A549 (cell line): ENCODE data around the gene BCORL1. TPM values are rescaled to one million over a fixed set of nuclear protein-coding genes. Genes with fewer than 3 reads are reported as not detected.

ENCODE experiments used
- ATAC-seq, 2 experiments: fragments of 200-7000 bp in 1 of 2; fragments of >200 bp in 1 of 2; cut with Nextera tagmentation in 1 of 2; cut with Tn5 transposase in 1 of 2; 3 replicates each; pipeline versions ENCODE4 v1.8.0 to v1.9.1; 2018 to 2020; ENCODE audit warnings: mild to moderate bottlenecking in 1 of 2, moderate library complexity in 1 of 2
- CTCF ChIA-PET: fragments of 300-600 bp; sonication (Branson Sonifier 250); formaldehyde crosslinking; extraction: SDS; loops from one replicate; lab custom pipeline; 2021; ENCODE audit warnings: antibody characterized with exemption, inconsistent platforms; lab: Yijun Ruan, JAX
- POLR2A ChIA-PET: fragments of 350-600 bp; formaldehyde crosslinking; extraction: SDS; loops from one replicate; lab custom pipeline; 2021; ENCODE audit warnings: antibody characterized with exemption, inconsistent platforms; lab: Yijun Ruan, JAX
- DNase-seq, 2 experiments: peaks; one replicate each; pipeline versions ENCODE4 v3.0.0 to v3.0.0-alpha.2; 2011 to 2016; ENCODE audit warnings: low read depth in 1 of 2, low spot score in 1 of 2
- FAIRE-seq: peaks from 2 replicates; lab custom pipeline; 2011; peaks lifted over from hg19 to GRCh38; lab: Jason Lieb, UNC
- H3K27ac ChIP-seq, 2 experiments: fragments of >200 bp; sonication (Bioruptor Twin); formaldehyde crosslinking; 3 replicates each; pipeline ENCODE4 v1.5.1; 2016 to 2017
- H3K4me1 ChIP-seq: fragments of >200 bp; sonication (Bioruptor Twin); formaldehyde crosslinking; 3 replicates; pipeline ENCODE4 v1.6.1; 2016
- H3K4me2 ChIP-seq: fragments of >200 bp; sonication (Bioruptor Twin); formaldehyde crosslinking; 3 replicates; pipeline ENCODE4 v1.6.1; 2016
- H3K4me3 ChIP-seq: fragments of >200 bp; sonication (Bioruptor Twin); formaldehyde crosslinking; 3 replicates; pipeline ENCODE4 v1.5.1; 2016
- H3K9me3 ChIP-seq: fragments of >200 bp; sonication (Bioruptor Twin); formaldehyde crosslinking; 3 replicates; pipeline ENCODE4 v1.6.1; 2016
- BHLHE40 ChIP-seq: IDR thresholded peaks from 2 replicates; pipeline ENCODE4 v1.6.1; 2012; ENCODE audit warnings: low read depth, low read length, inconsistent platforms
- CBX2 ChIP-seq: fragments of 200-600 bp; sonication (generic); IDR thresholded peaks from 2 replicates; pipeline ENCODE4 v1.6.1; 2016; ENCODE audit warnings: low read depth, mild to moderate bottlenecking, borderline replicate concordance
- CBX8 ChIP-seq: fragments of 200-600 bp; sonication (generic); IDR thresholded peaks from 2 replicates; pipeline ENCODE4 v1.6.1; 2016
- CHD4 ChIP-seq: fragments of 200-600 bp; sonication (generic); IDR thresholded peaks from 2 replicates; pipeline ENCODE4 v1.6.1; 2016; ENCODE audit warnings: antibody characterized with exemption, mild to moderate bottlenecking, borderline replicate concordance
- CTCF ChIP-seq: fragments of >200 bp; sonication (Bioruptor Twin); formaldehyde crosslinking; IDR thresholded peaks from 3 replicates; pipeline ENCODE4 v1.5.1; 2016
- EP300 ChIP-seq, 2 experiments: fragments of >200 bp; sonication (Bioruptor Twin); formaldehyde crosslinking; IDR thresholded peaks; 2 replicates in 1 of 2; 3 replicates in 1 of 2; pipeline ENCODE4 v1.6.1; 2016 to 2017
- ESRRA ChIP-seq: fragments of 150-350 bp; IDR thresholded peaks from 2 replicates; pipeline ENCODE4 v1.6.1; 2014; ENCODE audit warnings: mild to moderate bottlenecking, low read length, borderline replicate concordance
- FOSL2 ChIP-seq, 2 experiments: fragments of 450-650 bp in 1 of 2; fragments of >200 bp in 1 of 2; sonication (Bioruptor Twin) in 1 of 2; formaldehyde crosslinking; IDR thresholded peaks; 2 replicates each; pipeline versions ENCODE4 v1.5.0 to v1.6.1; 2016 to 2020; ENCODE audit warnings: mild to moderate bottlenecking in 1 of 2, moderate library complexity in 1 of 2
- GATA3 ChIP-seq: IDR thresholded peaks from 2 replicates; pipeline ENCODE4 v1.6.1; 2012; ENCODE audit warnings: borderline replicate concordance
- JUN ChIP-seq, 2 experiments: fragments of >200 bp; sonication (Bioruptor Twin); formaldehyde crosslinking; IDR thresholded peaks; 2 replicates in 1 of 2; 3 replicates in 1 of 2; pipeline ENCODE4 v1.6.1; 2016 to 2017
- KDM5A ChIP-seq: fragments of 200-600 bp; sonication (generic); IDR thresholded peaks from 2 replicates; pipeline ENCODE4 v1.6.1; 2016; ENCODE audit warnings: antibody characterized with exemption, mild to moderate bottlenecking
- MAZ ChIP-seq: fragments of 150-350 bp; IDR thresholded peaks from 2 replicates; pipeline ENCODE4 v1.6.1; 2014; ENCODE audit warnings: antibody characterized with exemption, low read depth, low read length, borderline replicate concordance
- NR3C1 ChIP-seq: fragments of >200 bp; sonication (Bioruptor Twin); formaldehyde crosslinking; IDR thresholded peaks from 3 replicates; pipeline ENCODE4 v1.6.1; 2017
- RARB ChIP-seq: fragments of 250-450 bp; sonication (Bioruptor Pico); IDR thresholded peaks from 2 replicates; pipeline ENCODE4 v1.8.0; 2021; ENCODE audit warnings: mild to moderate bottlenecking, moderate library complexity
- RCOR1 ChIP-seq: fragments of 150-350 bp; IDR thresholded peaks from 2 replicates; pipeline ENCODE4 v1.6.1; 2014; ENCODE audit warnings: antibody characterized with exemption, low read length, low read depth
- RNF2 ChIP-seq: fragments of 200-600 bp; sonication (generic); IDR thresholded peaks from 2 replicates; pipeline ENCODE4 v1.6.1; 2016; ENCODE audit warnings: low read depth, mild to moderate bottlenecking, antibody characterized with exemption, moderate library complexity, borderline replicate concordance
- USF2 ChIP-seq: fragments of 450-650 bp; IDR thresholded peaks from 2 replicates; pipeline ENCODE4 v1.6.1; 2014; ENCODE audit warnings: antibody characterized with exemption
- ZFP36 ChIP-seq: fragments of 450-650 bp; IDR thresholded peaks from 2 replicates; pipeline ENCODE4 v1.6.1; 2014; ENCODE audit warnings: borderline replicate concordance; ENCODE audit not compliant: partially characterized antibody
- ZSCAN20 ChIP-seq: fragments of 250-450 bp; sonication (Bioruptor Pico); IDR thresholded peaks from 2 replicates; pipeline ENCODE4 v1.8.0; 2022; ENCODE audit warnings: mild to moderate bottlenecking, moderate library complexity
- WGBS: methylation state at CpG from one replicate; pipeline ENCODE4 v1.1.6; 2017; ENCODE audit errors: missing lambda C conversion rate; 5-methylcytosine and 5-hydroxymethylcytosine counted together
- polyA plus RNA-seq, 4 experiments: library from polyadenylated mRNA; depleted of rRNA in 3 of 4; stranded (reverse); fragments of >200 nt; fragmentation: RNase III in 1 of 4; extraction: RNeasy Plus Mini Kit Qiagen cat#74134 plus additional on column Dnase treatment in 1 of 4; gene quantifications; 2 replicates in 3 of 4; 3 replicates in 1 of 4; pipeline ENCODE4 v1.2.3, GENCODE V29; 2011 to 2017
- TF ChIP-seq, protein P1 (sequence below): IDR thresholded peaks from 2 replicates; pipeline ENCODE4 v1.6.1; 2012; ENCODE audit warnings: low read depth, borderline replicate concordance
- TF ChIP-seq, protein P2 (sequence below): fragments of 200-600 bp; sonication (generic); IDR thresholded peaks from 2 replicates; pipeline ENCODE4 v1.6.1; 2016; ENCODE audit warnings: antibody characterized with exemption, mild to moderate bottlenecking, moderate library complexity
- TF ChIP-seq, protein P3 (sequence below): fragments of 150-350 bp; IDR thresholded peaks from 2 replicates; pipeline ENCODE4 v1.6.1; 2014; ENCODE audit warnings: low read depth, mild to moderate bottlenecking, low read length

The BCORL1 gene
- polyA plus RNA-seq, 2 of the 4 experiments (the other 2 are of a cell fraction): 1.4 to 6.1 TPM

DNA sequence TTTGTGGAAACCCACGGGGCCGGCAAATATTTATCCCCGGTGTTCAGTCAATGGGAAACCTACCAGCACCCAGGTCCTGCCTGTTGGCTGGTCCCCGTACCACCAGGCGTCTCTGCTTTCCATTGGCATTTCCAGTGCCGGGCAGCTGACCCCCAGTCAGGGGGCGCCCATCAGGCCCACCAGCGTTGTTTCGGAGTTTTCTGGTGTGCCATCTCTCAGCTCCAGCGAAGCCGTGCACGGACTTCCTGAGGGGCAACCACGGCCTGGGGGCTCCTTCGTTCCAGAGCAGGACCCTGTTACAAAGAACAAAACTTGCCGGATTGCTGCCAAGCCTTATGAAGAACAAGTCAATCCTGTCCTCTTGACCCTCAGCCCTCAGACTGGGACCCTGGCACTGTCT lies 32.7 kb downstream of the BCORL1 start:
- ChIA-PET CTCF (interaction anchor here (0.7 to 2.2 kb wide), 3 partner anchors 13 to 89 kb away, joined by 3 to 9 read pairs (median 6); no protein-coding TSS in a partner anchor), POLR2A (no interaction called here)
- Histone ChIP-seq H3K4me1 (no peaks in the 10 kb centered on the region), H3K4me3 (no peak overlapping the region), H3K27ac (no peak overlapping the region), H3K9me3 (no peaks in the 10 kb centered on the region), H3K4me2 (no peak overlapping the region)
- ATAC-seq: no peak
- no peak for FAIRE-seq
- TF ChIP-seq RARB (CRISPR knock-in tag): no peak
- TF ChIP-seq NR3C1: no peak
- TF ChIP-seq, protein P1, sequence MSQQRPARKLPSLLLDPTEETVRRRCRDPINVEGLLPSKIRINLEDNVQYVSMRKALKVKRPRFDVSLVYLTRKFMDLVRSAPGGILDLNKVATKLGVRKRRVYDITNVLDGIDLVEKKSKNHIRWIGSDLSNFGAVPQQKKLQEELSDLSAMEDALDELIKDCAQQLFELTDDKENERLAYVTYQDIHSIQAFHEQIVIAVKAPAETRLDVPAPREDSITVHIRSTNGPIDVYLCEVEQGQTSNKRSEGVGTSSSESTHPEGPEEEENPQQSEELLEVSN: no peak
- TF ChIP-seq, protein P2, sequence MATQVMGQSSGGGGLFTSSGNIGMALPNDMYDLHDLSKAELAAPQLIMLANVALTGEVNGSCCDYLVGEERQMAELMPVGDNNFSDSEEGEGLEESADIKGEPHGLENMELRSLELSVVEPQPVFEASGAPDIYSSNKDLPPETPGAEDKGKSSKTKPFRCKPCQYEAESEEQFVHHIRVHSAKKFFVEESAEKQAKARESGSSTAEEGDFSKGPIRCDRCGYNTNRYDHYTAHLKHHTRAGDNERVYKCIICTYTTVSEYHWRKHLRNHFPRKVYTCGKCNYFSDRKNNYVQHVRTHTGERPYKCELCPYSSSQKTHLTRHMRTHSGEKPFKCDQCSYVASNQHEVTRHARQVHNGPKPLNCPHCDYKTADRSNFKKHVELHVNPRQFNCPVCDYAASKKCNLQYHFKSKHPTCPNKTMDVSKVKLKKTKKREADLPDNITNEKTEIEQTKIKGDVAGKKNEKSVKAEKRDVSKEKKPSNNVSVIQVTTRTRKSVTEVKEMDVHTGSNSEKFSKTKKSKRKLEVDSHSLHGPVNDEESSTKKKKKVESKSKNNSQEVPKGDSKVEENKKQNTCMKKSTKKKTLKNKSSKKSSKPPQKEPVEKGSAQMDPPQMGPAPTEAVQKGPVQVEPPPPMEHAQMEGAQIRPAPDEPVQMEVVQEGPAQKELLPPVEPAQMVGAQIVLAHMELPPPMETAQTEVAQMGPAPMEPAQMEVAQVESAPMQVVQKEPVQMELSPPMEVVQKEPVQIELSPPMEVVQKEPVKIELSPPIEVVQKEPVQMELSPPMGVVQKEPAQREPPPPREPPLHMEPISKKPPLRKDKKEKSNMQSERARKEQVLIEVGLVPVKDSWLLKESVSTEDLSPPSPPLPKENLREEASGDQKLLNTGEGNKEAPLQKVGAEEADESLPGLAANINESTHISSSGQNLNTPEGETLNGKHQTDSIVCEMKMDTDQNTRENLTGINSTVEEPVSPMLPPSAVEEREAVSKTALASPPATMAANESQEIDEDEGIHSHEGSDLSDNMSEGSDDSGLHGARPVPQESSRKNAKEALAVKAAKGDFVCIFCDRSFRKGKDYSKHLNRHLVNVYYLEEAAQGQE: no peak
- no peak for TF ChIP-seq CHD4
- TF ChIP-seq JUN (IDR thresholded peaks at IDR 0.05): no peak
- no peak for TF ChIP-seq ESRRA
- no peak for TF ChIP-seq USF2
- no peak for TF ChIP-seq RCOR1
- TF ChIP-seq ZSCAN20: no peak
- no peak for TF ChIP-seq KDM5A
- DNase-seq: no peak
- WGBS: 96% methylated on average over 13 of the region's 15 CpGs

GRCh38 chrX:130018143-130018542 lies 35.7 kb downstream of the BCORL1 start:
- POLR2A ChIA-PET: no interaction called here
- no peak for TF ChIP-seq FOSL2 (IDR thresholded peaks at IDR 0.05)
- no peak for TF ChIP-seq FOSL2 (CRISPR knock-in tag; IDR thresholded peaks at IDR 0.05)
- TF ChIP-seq CHD4: no peak
- no peak for TF ChIP-seq RNF2
- no peak for TF ChIP-seq CTCF
- TF ChIP-seq MAZ: no peak
- no peak for TF ChIP-seq CBX2
- no peak for TF ChIP-seq ESRRA
- TF ChIP-seq GATA3: no peak
- TF ChIP-seq, protein P3, sequence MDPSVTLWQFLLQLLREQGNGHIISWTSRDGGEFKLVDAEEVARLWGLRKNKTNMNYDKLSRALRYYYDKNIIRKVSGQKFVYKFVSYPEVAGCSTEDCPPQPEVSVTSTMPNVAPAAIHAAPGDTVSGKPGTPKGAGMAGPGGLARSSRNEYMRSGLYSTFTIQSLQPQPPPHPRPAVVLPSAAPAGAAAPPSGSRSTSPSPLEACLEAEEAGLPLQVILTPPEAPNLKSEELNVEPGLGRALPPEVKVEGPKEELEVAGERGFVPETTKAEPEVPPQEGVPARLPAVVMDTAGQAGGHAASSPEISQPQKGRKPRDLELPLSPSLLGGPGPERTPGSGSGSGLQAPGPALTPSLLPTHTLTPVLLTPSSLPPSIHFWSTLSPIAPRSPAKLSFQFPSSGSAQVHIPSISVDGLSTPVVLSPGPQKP: no peak
- TF ChIP-seq BHLHE40: no peak
- no peak for TF ChIP-seq ZFP36
- TF ChIP-seq CBX8: no peak
- TF ChIP-seq ZSCAN20: no peak
- TF ChIP-seq EP300 (IDR thresholded peaks at IDR 0.05): no peak
- Histone ChIP-seq H3K4me2 (no peak overlapping the region), H3K27ac (no peak overlapping the region), H3K9me3 (no peaks in the 10 kb centered on the region), H3K4me1 (no peaks in the 10 kb centered on the region), H3K4me3 (no peak overlapping the region)
- CTCF ChIA-PET: interaction anchor here (0.6 to 3.5 kb wide), 4 partner anchors 10 to 92 kb away, joined by 3 to 22 read pairs (median 10); no protein-coding TSS in a partner anchor
- DNase-seq (no peak), FAIRE-seq (no peak), ATAC-seq (no peak)
- WGBS: 86% methylated on average over 1 of the region's 1 CpG
